GF-D8 (cell line): ENCODE results near the gene BAZ1A.
"Not testable (repeated sequence)": the region's sequence is repeated elsewhere in the genome, so short reads cannot be mapped to it uniquely, and the experiment has no call there.

ENCODE experiments used
- DNase-seq: peaks from one replicate; lab custom pipeline; 2025; lab: John Stamatoyannopoulos, UW

Gene BAZ1A

GRCh38 chr14:34785223-34786006 lies 89.7 kb downstream of the BAZ1A start:
- DNase-seq = no peak

- no peak for DNase-seq
These were observed 93.1 kb downstream of the BAZ1A start for GRCh38 chr14:34782031-34782430.

GRCh38 chr14:34781242-34781641 lies 93.9 kb downstream of the BAZ1A start:
- DNase-seq = no peak

GRCh38 chr14:34780646-34781045 lies 94.5 kb downstream of the BAZ1A start:
- no peak for DNase-seq

- DNase-seq = no peak
These were observed 96.4 kb downstream of the BAZ1A start for GRCh38 chr14:34778744-34779143.

GRCh38 chr14:34776611-34777010 lies 98.5 kb downstream of the BAZ1A start:
- DNase-seq = no peak

- DNase-seq = no peak
These were observed 99.2 kb downstream of the BAZ1A start for GRCh38 chr14:34775922-34776321.

- DNase-seq = no peak
These were observed 99.8 kb downstream of the BAZ1A start for GRCh38 chr14:34775342-34775741.

GRCh38 chr14:34770901-34771300 lies 104.3 kb downstream of the BAZ1A start:
- no peak for DNase-seq

GRCh38 chr14:34766606-34767005 lies 108.6 kb downstream of the BAZ1A start:
- no peak for DNase-seq

- no peak for DNase-seq
These were observed 109.1 kb downstream of the BAZ1A start for GRCh38 chr14:34766060-34766459.

GRCh38 chr14:34755215-34755614 lies 119.9 kb downstream of the BAZ1A start:
- DNase-seq = no peak

GRCh38 chr14:34754687-34755086 lies 120.5 kb downstream of the BAZ1A start:
- DNase-seq = no peak

- no peak for DNase-seq
These were observed 124.5 kb downstream of the BAZ1A start for GRCh38 chr14:34750670-34751069.

- DNase-seq = no peak
These were observed 124.9 kb downstream of the BAZ1A start for GRCh38 chr14:34750233-34750632.

GRCh38 chr14:34749408-34749807 lies 125.8 kb downstream of the BAZ1A start:
- no peak for DNase-seq

- DNase-seq = no peak
These were observed 132.7 kb downstream of the BAZ1A start for GRCh38 chr14:34742270-34743115.

- no peak for DNase-seq
These were observed 133.3 kb downstream of the BAZ1A start for GRCh38 chr14:34741840-34742239.

GRCh38 chr14:34740139-34740538 lies 135.0 kb downstream of the BAZ1A start:
- not testable (repeated sequence) for DNase-seq

- DNase-seq = not testable (repeated sequence)
These were observed 138.1 kb downstream of the BAZ1A start for GRCh38 chr14:34737079-34737478.

- no peak for DNase-seq
These were observed 141.9 kb downstream of the BAZ1A start for GRCh38 chr14:34733245-34733644.

- no peak for DNase-seq
These were observed 142.4 kb downstream of the BAZ1A start for GRCh38 chr14:34732802-34733201.

GRCh38 chr14:34723867-34724266 lies 151.3 kb downstream of the BAZ1A start:
- DNase-seq = no peak
